Tongue (tissue), 2 donors: ENCODE measurements around the gene OR10D3. TPM values are rescaled to one million over a fixed set of nuclear protein-coding genes. Genes with fewer than 3 reads are reported as not detected.
"Not testable (repeated sequence)": the region's sequence is repeated elsewhere in the genome, so short reads cannot be mapped to it uniquely, and the experiment has no call there.

ENCODE experiments used
- DNase-seq: peaks from one replicate; pipeline ENCODE4 v3.0.0-alpha.2; 2015
- total RNA-seq: library from RNA; depleted of rRNA; stranded (reverse); fragments of >200 nt; gene quantifications from one replicate; pipeline ENCODE4 v1.2.3, GENCODE V29; 2014

The OR10D3 gene
- total RNA-seq, 1 donor from 2014 or later = 0.31 TPM

DNA sequence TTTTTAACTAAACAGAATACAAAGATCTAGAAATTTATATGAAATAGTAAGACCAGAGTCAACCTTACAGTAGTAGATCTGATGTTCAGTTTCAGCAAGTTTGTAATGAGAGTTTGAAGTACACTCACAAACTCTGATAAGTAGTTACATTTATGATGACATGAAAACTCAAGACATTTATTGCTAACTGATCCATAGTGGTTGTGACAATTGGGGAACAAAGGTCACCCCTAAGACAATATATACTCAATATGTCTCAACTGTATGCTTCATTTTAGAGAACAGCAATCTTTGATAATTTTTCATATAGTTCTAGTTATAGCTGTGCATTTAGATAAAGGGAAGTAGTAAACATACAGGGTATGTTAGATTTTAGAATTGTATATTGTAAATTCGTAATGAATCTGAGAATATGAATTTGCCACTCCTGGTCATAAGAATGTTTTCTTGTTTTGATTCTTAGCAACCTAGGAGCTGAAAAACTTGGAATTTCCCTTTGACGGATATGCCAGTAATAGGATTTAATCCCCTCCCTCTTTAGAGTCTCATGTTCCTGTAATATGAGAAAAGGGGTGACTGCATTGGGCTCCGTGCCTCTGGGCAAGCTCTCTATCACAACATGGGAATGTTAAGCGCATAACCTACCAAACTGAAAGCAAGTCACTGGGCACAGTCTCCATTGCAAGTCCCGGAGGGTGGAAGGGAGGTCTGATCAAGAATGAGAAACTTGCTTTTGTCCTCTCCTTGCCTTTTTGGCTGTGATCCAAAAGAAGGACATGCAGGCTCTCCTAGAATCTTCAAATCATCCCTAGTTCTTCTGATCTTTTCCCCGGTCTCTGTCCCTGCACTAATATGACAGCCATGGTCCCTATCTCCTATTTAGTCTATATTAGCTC lies 11.4 kb downstream of the OR10D3 start:
- peak; percentile 81 for DNase-seq

DNA sequence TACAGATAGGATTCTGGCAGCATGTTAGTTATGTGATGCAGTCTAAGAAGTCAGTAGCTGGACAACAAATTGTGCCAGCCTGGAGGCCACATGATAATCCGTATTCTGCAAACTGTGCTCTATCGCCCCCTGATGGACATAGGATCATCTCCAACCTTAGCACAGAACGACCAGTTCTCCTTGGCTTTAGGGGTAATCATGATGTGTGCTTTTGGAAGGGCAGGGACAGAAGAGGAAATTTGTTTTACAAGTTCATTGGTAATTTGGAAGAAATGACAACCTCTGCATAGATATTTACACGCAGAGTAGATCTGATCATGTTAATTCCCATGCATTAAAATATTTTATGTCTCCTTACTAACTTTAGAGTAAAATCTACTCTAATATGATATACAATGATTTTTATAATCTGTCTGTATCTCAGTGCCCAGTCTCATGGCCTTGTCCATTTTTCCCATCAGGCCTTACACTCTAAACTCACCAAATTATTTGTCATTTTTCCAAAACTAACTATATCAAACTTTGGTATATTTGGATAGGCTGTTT lies 12.1 kb downstream of the OR10D3 start:
- peak; percentile 81 for DNase-seq

DNA sequence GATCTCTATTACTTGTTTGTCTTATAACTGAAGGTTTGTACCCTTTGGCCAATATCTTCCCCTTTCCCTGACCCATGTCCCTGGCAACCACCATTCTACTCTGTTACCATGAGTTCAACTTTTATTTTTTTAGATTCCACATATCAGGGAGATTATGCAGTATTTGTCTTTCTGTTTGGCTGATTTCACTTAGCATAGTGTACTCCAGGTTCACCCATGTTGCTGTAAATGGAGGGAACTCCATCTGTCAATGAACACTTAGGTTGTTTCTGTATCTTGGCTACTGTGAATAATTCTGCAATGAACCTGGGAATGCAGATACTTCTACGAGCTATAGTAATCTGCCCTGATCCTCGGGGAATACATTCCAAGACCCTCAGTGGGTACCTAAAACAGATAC lies 14.9 kb downstream of the OR10D3 start:
- DNase-seq = no peak

DNA sequence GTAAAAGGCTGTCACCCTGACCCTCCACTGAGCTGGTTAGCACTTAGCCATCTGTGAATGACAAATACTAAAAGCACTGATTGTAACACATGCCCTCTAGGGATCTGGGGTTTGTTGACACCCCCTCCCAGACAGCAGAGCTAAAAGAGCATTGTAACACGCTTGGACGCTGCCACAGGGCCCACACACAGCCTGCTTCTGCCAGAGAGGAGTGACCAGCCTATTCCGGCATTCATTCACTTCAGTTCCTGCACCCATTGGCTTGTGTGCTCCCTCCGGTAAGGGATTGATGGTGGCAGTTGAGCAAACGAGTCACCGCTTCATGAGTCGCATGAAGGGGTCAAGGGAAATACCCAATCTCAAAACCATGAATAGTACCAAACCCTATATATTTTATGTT lies 15.8 kb downstream of the OR10D3 start:
- DNase-seq = no peak

DNA sequence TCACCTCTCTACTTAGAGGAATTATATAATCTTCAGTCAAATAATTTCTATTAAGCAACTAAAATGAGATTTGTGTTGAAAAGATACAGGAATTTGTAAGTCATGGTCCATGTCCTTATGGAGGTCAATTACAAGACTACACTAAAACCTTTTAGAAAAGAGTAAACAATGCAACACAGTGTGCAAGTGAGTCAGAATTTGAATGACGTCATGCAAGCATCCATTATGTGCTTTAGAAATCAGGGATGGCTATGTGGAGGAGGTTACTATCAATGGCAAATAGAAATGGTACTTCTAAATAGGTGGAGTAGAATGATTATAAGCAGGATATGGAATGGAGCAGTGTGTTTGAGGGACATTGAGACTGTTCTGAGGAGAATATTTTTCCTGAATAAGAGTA lies 16.6 kb downstream of the OR10D3 start:
- no peak for DNase-seq

DNA sequence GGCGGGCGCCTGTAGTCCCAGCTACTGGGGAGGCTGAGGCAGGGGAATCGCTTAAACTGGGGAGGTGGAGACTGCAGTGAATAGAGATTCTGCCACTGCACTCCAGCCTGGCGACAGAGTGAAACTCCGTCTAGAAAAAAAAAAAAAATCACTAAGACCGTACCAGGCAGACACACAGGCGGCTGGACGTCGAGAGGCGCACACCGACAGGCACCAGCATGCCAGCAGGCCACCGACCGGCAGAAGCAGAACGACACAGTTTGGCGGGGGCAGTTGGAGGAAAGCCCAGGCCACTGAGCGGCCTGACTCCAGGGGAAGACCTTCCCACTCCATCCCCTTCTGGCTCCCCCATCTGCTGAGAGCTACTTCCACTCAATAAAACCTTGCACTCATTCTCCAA lies 17.5 kb downstream of the OR10D3 start:
- no peak for DNase-seq

DNA sequence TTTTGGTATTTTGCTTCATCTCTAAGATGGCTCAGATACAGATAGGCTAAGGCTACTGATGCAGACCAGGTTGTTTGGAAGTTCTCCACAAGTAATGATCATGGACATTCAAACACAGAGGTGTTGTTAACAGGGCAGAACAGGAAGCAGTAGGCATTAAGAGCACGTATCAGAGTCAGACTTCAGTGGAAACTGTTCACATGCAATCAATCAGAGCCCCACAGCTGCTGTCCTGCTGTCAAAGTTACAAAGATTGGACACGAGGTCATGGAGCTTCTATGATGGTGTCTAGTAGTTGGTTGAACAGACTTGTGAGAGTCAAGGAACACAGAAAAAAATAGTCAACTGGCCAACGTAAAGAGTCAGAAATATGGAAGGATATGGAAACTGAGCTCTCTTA lies 19.8 kb downstream of the OR10D3 start:
- no peak for DNase-seq

DNA sequence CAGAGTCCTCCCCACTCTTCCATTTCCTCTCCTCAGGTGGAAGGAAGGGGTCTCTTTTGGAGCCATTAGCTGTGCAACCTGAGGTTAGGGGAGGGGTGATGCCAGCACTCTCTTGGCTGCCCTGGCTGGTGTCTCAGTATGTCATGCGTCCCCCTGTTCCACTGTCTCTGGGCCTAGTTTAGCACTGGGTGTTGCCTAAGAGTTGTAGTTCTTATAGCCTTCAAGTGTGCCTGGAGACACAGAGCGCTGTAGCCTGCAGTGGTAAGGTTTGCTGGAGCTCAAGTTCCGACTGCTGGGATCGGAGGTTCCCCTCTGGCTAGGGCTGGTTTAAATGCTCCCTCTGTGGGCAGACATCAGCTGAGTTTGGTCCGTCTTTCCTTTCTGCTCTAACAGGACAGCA lies 20.9 kb downstream of the OR10D3 start:
- DNase-seq = no peak

DNA sequence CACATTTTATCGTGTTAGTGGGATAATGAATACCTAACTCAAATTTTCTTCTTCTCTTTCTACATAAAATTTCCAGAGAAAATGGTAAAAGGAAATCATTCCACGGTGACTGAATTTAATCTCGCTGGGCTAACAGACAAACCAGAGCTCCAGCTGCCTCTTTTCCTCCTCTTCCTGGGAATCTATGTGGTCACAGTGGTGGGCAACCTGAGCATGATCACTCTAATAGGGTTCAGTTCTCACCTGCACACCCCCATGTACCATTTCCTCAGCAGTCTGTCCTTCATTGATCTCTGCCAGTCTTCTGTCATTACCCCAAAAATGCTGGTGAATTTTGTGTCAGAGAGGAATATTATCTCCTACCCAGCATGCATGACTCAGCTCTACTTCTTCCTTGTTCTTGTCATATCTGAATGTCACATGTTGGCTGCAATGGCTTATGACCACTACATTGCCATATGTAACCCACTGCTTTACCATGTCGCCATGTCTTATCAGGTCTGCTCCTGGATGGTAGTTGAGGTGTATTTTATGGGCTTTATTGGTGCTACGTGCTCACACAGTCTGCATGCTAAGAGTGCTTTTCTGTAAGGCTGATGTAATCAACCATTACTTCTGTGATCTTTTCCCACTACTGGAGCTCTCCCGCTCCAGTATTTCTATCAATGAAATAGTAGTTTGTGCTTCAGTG lies 24.1 kb downstream of the OR10D3 start:
- DNase-seq = no peak

DNA sequence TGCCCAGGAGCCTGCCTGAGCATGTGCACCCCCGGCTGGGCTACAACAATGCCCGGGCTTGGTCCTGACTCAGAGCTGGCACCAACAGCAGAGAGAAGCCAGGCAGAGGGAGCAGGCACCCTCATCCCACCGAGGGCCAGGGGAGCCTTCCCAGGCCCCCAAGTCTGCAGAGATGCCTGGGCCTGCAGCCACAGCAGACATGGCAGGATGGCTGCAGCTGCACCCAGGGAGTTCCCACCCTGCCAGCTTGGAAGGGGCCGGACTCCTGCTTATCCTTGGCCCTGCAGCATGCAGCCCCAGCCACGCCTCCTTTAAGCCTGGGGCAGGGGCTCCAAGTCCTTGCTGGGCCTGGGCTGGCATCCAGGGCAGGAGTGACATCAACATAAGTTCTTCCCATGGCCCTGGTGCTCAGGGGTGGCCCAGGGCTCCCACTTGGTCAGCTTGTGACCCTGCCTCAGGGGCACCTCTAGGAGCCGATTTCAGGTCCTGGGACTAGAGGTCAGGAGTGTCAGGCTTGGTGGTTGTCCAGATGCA lies 26.7 kb downstream of the OR10D3 start:
- DNase-seq = no peak

DNA sequence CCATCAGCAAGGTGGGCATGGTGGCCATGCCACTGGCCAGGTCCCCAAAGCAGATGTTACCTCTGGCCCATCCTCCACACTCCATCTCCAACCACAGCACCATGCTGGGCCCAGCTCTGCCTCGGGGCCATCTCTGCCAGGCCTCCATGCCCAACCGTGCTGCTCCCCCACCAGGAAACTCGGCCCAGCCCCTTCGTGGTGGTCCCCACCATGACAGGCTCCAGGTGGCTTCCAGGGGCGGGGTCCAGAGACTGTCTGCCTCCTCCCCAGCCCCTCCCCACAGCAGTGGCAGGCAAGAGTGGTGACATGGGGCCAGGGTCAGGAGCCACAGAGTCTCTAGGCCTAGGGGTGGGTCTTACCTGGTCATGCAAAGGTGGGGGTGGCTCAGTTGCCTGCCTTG lies 27.3 kb downstream of the OR10D3 start:
- DNase-seq = no peak

DNA sequence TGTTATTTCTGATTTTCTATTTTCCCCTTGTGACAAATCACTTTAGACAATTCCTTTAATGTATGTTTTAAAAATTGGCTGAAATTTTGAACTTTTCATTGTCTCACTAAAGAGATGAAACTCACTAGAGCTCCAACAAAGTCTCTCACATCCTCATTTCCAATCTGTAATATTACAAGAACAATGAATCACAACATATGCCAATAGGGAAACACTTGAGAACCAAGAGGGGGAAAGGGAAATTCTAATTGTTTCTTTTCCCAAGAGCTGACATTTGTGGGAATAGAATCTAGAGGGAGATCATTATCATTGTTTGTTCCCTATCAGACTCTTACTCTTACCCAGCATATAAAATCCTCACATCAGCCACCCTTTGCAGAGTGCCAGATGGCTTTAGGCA lies 28.2 kb downstream of the OR10D3 start:
- no peak for DNase-seq

DNA sequence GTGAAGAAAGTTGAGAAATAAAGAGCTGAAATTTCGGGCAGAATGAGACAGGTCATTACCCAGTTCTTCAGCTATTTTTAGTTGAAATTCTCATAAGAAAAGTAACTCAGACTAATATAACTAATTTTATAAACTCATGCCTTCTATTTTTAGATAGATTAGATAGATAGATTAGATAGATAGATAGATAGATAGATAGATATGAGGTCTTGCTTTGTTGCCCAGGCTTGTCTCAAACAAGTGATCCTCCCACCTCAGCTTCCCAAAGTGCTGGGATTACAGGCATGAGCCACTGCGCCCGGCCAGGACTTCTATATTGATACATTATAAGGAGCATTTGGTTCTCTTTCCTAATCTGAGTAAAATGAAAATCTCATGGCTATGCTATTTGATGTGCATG lies 30.9 kb downstream of the OR10D3 start:
- no peak for DNase-seq

DNA sequence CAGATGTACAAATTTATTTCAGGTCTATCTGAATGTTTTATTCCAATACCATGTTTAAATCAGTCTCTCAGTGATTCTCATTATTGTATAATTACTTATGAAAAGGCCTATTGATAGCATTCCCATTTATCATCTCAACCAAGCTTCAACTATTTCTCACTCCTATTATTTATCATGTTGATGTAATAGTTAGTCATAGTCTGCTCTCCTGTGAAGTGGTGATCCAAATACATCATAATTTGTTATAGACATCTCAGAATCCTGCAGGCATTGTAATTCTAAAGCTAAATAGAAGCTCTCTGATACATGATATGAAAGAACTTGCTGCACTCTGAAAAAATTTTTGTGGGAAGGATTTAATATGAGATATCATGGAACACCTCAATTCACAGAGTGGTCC lies 36.0 kb downstream of the OR10D3 start:
- DNase-seq = no peak

DNA sequence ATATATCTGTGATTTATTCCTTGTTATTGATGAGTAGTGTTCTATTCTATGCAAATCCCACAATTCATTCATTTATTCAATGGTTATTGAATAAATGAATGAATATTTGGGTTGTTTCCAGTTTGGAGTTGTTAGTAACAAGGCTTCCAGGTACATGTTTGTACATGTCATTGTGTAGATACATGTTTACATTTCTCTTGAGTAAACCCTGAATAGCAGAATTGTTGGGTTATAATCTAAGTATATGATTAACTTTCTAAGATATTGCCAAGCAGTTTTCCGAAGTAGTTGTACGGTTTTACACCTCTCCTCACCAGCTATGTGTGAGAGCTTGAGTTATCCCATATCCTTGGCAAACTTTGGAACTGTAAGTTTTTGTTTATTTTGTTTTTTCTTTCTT lies 39.3 kb downstream of the OR10D3 start:
- DNase-seq = no peak

DNA sequence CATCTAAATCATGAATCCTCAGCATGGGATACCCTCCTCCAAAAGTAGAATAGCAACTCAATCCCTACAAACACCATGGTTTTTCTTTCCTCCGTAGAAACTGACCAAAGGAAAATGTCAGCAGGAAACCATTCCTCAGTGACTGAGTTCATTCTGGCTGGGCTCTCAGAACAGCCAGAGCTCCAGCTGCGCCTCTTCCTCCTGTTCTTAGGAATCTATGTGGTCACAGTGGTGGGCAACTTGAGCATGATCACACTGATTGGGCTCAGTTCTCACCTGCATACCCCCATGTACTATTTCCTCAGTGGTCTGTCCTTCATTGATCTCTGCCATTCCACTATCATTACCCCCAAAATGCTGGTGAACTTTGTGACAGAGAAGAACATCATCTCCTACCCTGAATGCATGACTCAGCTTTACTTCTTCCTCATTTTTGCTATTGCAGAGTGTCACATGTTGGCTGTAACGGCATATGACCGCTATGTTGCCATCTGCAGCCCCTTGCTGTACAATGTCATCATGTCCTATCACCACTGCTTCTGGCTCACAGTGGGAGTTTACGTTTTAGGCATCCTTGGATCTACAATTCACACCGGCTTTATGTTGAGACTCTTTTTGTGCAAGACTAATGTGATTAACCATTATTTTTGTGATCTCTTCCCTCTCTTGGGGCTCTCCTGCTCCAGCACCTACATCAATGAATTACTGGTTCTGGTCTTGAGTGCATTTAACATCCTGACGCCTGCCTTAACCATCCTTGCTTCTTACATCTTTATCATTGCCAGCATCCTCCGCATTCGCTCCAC lies 41.7 kb downstream of the OR10D3 start:
- not testable (repeated sequence) for DNase-seq

DNA sequence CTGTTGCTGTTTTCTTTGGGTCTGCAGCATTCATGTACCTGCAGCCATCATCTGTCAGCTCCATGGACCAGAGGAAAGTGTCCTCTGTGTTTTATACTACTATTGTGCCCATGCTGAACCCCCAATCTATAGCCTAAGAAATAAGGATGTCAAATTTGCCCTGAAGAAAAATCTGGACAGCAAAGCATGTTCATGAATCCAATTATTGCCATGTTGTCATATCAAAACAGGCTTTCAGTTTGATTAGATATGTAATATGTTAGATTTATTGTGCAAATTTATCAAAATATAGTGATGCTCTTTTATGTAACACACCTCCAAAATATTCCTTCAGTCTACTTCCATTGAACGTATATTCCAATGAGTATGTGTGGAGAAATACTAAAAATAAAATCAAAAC lies 42.3 kb downstream of the OR10D3 start:
- DNase-seq = no peak

DNA sequence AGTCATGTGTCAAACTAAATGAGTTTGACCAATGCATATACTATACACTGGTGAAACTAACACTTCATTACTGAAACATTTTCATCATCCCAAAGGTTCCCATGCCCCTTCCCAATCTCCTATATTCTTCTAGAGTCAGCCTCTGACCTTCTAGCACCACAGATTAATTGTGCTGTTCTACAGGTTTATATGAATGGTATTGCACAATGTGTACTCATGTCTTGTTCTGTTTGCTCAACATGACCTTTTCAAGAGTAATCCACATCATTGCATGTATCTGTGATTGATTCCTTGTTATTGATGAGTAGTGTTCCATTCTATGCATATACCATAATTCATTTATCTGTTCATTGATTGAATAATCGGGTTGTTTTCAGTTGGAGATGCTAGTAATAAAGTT lies 50.2 kb downstream of the OR10D3 start:
- no peak for DNase-seq
